ENCODE measurements around the gene COPS9. TPM values are rescaled to one million over a fixed set of nuclear protein-coding genes. Genes with fewer than 3 reads are reported as not detected.

COPS9 gene
- total and polyA plus RNA-seq, 2 donors (not counting 1 experiment from before 2014, with no cell fraction given), result 48.7 to 69.9 TPM

GRCh38 chr2:240161087-240161750, 25.1 kb upstream of the COPS9 start:
- POLR2A ChIA-PET, result no interaction called here
- Histone ChIP-seq H2AFZ (ENCODE audit: insufficient read depth, low read depth, low read length, poor library complexity, severe bottlenecking) (no peak overlapping the region), H3K4me2 (replicated peaks; ENCODE audit: low read depth, low read length, poor library complexity, severe bottlenecking) (no peak overlapping the region), H3K27me3 (replicated peaks in 1 of 4; ENCODE audit: control extremely low read depth in 1 of 4, control insufficient read depth in 3 of 4, insufficient read depth in 4 of 4, low read length in 3 of 4) (no peaks in the 10 kb centered on the region), H3K9me3 (ENCODE audit: control extremely low read depth in 1 of 3, control insufficient read depth in 2 of 3, insufficient read depth in 1 of 3, low read length in 2 of 3) (peaks cover 0 to 5% (median 0%) of the 10 kb centered on the region in 3 donors), H4K20me1 (ENCODE audit: control insufficient read depth, insufficient read depth, low read length, poor library complexity, severe bottlenecking) (no peaks in the 10 kb centered on the region), H3K27ac (ENCODE audit: low read length in 2 of 2) (no peak overlapping the region), H3K4me3 (ENCODE audit: control extremely low read depth in 1 of 5, extremely low read depth in 1 of 5, insufficient read depth in 1 of 5, low read depth in 2 of 5, low read length in 4 of 5) (no peak overlapping the region), H3K9ac (ENCODE audit: low read length) (no peak overlapping the region), H3K79me2 (ENCODE audit: control insufficient read depth, insufficient read depth, low read length) (no peaks in the 10 kb centered on the region), H3K36me3 (replicated peaks in 1 of 2; ENCODE audit: control extremely low read depth in 1 of 2, control insufficient read depth in 1 of 2, extremely low read depth in 1 of 2, insufficient read depth in 2 of 2, low read length in 1 of 2) (no peaks in the 10 kb centered on the region), H3K4me1 (ENCODE audit: control insufficient read depth in 2 of 2, insufficient read depth in 2 of 2, low read length in 2 of 2) (no peaks in the 10 kb centered on the region)
- H3K27me3 Mint-ChIP-seq, result no peaks in the 10 kb centered on the region
- CTCF ChIA-PET, result no interaction called here
- no peaks in the 10 kb centered on the region for H3K4me1 Mint-ChIP-seq
- ATAC-seq (ENCODE audit: low read depth), result no peak
- WGBS (ENCODE audit: insufficient coverage), result 90% methylated on average over 20 of the region's 21 CpGs
- H3K27ac Mint-ChIP-seq, result no peak overlapping the region
- DNase-seq, result no peak
- intact Hi-C loops (cut with micrococcal nuclease), result no loop called here
- no peak overlapping the region for H3K4me3 Mint-ChIP-seq
- peaks cover 8% of the 10 kb centered on the region for H3K9me3 Mint-ChIP-seq (ENCODE audit: insufficient read depth)
- no peak for TF ChIP-seq EZH2 (IDR thresholded peaks at IDR 0.05; ENCODE audit: borderline replicate concordance, insufficient read depth, low read depth, low read length, poor library complexity, severe bottlenecking)
- TF ChIP-seq, protein P1, sequence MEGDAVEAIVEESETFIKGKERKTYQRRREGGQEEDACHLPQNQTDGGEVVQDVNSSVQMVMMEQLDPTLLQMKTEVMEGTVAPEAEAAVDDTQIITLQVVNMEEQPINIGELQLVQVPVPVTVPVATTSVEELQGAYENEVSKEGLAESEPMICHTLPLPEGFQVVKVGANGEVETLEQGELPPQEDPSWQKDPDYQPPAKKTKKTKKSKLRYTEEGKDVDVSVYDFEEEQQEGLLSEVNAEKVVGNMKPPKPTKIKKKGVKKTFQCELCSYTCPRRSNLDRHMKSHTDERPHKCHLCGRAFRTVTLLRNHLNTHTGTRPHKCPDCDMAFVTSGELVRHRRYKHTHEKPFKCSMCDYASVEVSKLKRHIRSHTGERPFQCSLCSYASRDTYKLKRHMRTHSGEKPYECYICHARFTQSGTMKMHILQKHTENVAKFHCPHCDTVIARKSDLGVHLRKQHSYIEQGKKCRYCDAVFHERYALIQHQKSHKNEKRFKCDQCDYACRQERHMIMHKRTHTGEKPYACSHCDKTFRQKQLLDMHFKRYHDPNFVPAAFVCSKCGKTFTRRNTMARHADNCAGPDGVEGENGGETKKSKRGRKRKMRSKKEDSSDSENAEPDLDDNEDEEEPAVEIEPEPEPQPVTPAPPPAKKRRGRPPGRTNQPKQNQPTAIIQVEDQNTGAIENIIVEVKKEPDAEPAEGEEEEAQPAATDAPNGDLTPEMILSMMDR (IDR thresholded peaks at IDR 0.05), result no peak

GRCh38 chr2:240160291-240161086, 24.4 kb upstream of the COPS9 start:
- POLR2A ChIA-PET, result no interaction called here
- Histone ChIP-seq H3K4me1 (ENCODE audit: control insufficient read depth in 2 of 2, insufficient read depth in 2 of 2, low read length in 2 of 2) (no peaks in the 10 kb centered on the region), H3K27me3 (replicated peaks in 1 of 4; ENCODE audit: control extremely low read depth in 1 of 4, control insufficient read depth in 3 of 4, insufficient read depth in 4 of 4, low read length in 3 of 4) (no peaks in the 10 kb centered on the region), H3K9ac (ENCODE audit: low read length) (no peak overlapping the region), H2AFZ (ENCODE audit: insufficient read depth, low read depth, low read length, poor library complexity, severe bottlenecking) (no peak overlapping the region), H4K20me1 (ENCODE audit: control insufficient read depth, insufficient read depth, low read length, poor library complexity, severe bottlenecking) (no peaks in the 10 kb centered on the region), H3K4me2 (replicated peaks; ENCODE audit: low read depth, low read length, poor library complexity, severe bottlenecking) (no peak overlapping the region), H3K27ac (ENCODE audit: low read length in 2 of 2) (no peak overlapping the region), H3K4me3 (ENCODE audit: control extremely low read depth in 1 of 5, extremely low read depth in 1 of 5, insufficient read depth in 1 of 5, low read depth in 2 of 5, low read length in 4 of 5) (no peak overlapping the region), H3K36me3 (replicated peaks in 1 of 2; ENCODE audit: control extremely low read depth in 1 of 2, control insufficient read depth in 1 of 2, extremely low read depth in 1 of 2, insufficient read depth in 2 of 2, low read length in 1 of 2) (no peaks in the 10 kb centered on the region), H3K79me2 (ENCODE audit: control insufficient read depth, insufficient read depth, low read length) (no peaks in the 10 kb centered on the region), H3K9me3 (ENCODE audit: control extremely low read depth in 1 of 3, control insufficient read depth in 2 of 3, insufficient read depth in 1 of 3, low read length in 2 of 3) (peaks cover 0 to 5% (median 0%) of the 10 kb centered on the region in 3 donors)
- intact Hi-C loops (cut with micrococcal nuclease), result no loop called here
- 79% methylated on average over 18 of the region's 18 CpGs for WGBS (ENCODE audit: insufficient coverage)
- Mint-ChIP-seq H3K9me3 (ENCODE audit: insufficient read depth) (peaks cover 8% of the 10 kb centered on the region), H3K4me1 (no peaks in the 10 kb centered on the region), H3K27ac (no peak overlapping the region), H3K4me3 (no peak overlapping the region), H3K27me3 (no peaks in the 10 kb centered on the region)
- TF ChIP-seq EZH2 (IDR thresholded peaks at IDR 0.05; ENCODE audit: borderline replicate concordance, insufficient read depth, low read depth, low read length, poor library complexity, severe bottlenecking), result no peak
- TF ChIP-seq, protein P1 (IDR thresholded peaks at IDR 0.05), result no peak
- CTCF ChIA-PET, result no interaction called here
- DNase-seq, result no peak
- no peak for ATAC-seq (ENCODE audit: low read depth)

Measured in B cell (primary cell).